H1 (cell line): ENCODE data around the gene LARP1. TPM values are rescaled to one million over a fixed set of nuclear protein-coding genes. Genes with fewer than 3 reads are reported as not detected.

ENCODE experiments used
- CTCF ChIA-PET: fragments of 300-600 bp; sonication (Branson Sonifier 250); formaldehyde crosslinking; loops from one replicate; lab custom pipeline; 2021; ENCODE audit not compliant: partially characterized antibody; lab: Charles Lee
- POLR2A ChIA-PET: fragments of 300-600 bp; sonication (Branson Sonifier 250); formaldehyde crosslinking; loops from one replicate; lab custom pipeline; 2021; ENCODE audit warnings: inconsistent platforms; ENCODE audit not compliant: partially characterized antibody; lab: Charles Lee
- DNase-seq, 2 experiments: peaks; one replicate each; pipeline versions ENCODE4 v3.0.0 to v3.0.0-alpha.2; 2010 to 2022; ENCODE audit warnings: low spot score in 2 of 2, low read depth in 1 of 2, mixed read lengths in 1 of 2
- FAIRE-seq: peaks from 2 replicates; lab custom pipeline; 2011; peaks lifted over from hg19 to GRCh38; lab: Jason Lieb, UNC
- H2AFZ ChIP-seq: 2 replicates; pipeline ENCODE4 v1.8.1; 2012; ENCODE audit warnings: low read length, inconsistent platforms
- H2AK5ac ChIP-seq: 2 replicates; pipeline ENCODE4 v1.6.1; 2013; ENCODE audit warnings: low read depth, low read length
- H2BK120ac ChIP-seq: replicated peaks from 2 replicates; pipeline ENCODE3; 2013; ENCODE audit warnings: low read depth, low read length, inconsistent platforms
- H2BK12ac ChIP-seq: 2 replicates; pipeline ENCODE4 v1.6.1; 2013; ENCODE audit warnings: low read depth, low read length
- H2BK15ac ChIP-seq: 2 replicates; pipeline ENCODE4 v1.6.1; 2013; ENCODE audit warnings: low read length
- H2BK20ac ChIP-seq: 2 replicates; pipeline ENCODE4 v1.6.1; 2013; ENCODE audit warnings: low read length
- H2BK5ac ChIP-seq: 2 replicates; pipeline ENCODE4 v1.6.1; 2013; ENCODE audit warnings: low read depth, low read length
- H3K14ac ChIP-seq: 2 replicates; pipeline ENCODE4 v1.6.1; 2013; ENCODE audit warnings: inconsistent platforms; ENCODE audit not compliant: insufficient read length
- H3K18ac ChIP-seq: 2 replicates; pipeline ENCODE4 v1.6.1; 2013; ENCODE audit warnings: low read length; ENCODE audit errors: extremely low read depth
- H3K23ac ChIP-seq: 2 replicates; pipeline ENCODE4 v1.6.1; 2013; ENCODE audit warnings: inconsistent platforms; ENCODE audit not compliant: insufficient read length
- H3K23me2 ChIP-seq: 2 replicates; pipeline ENCODE4 v1.6.1; 2013; ENCODE audit warnings: low read depth, low read length
- H3K27ac ChIP-seq: 2 replicates; pipeline ENCODE4 v1.6.1; 2011; ENCODE audit warnings: low read depth, low read length, inconsistent platforms
- H3K27me3 ChIP-seq, 4 experiments: replicated peaks in 1 of 4; 1 replicate in 1 of 4; 2 replicates in 3 of 4; pipeline versions ENCODE4 v1.6.1 to v1.8.1; 2011 to 2013; ENCODE audit warnings: low read length in 3 of 4, mild to moderate bottlenecking in 3 of 4, inconsistent platforms in 2 of 4, mixed read lengths in 2 of 4, moderate library complexity in 1 of 4; ENCODE audit not compliant: control insufficient read depth in 3 of 4, insufficient read depth in 3 of 4; ENCODE audit errors: extremely low read depth in 1 of 4
- H3K36me3 ChIP-seq, 4 experiments: 2 replicates each; pipeline versions ENCODE4 v1.6.1 to v1.8.1; 2011 to 2013; ENCODE audit warnings: mild to moderate bottlenecking in 4 of 4, low read length in 3 of 4, moderate library complexity in 2 of 4, control low read depth in 1 of 4, inconsistent platforms in 1 of 4; ENCODE audit not compliant: insufficient read depth in 4 of 4, control insufficient read depth in 2 of 4
- H3K4ac ChIP-seq: replicated peaks from 2 replicates; pipeline ENCODE3; 2013; ENCODE audit warnings: low read length, low read depth, mixed read lengths, inconsistent platforms; ENCODE audit not compliant: insufficient read length
- H3K4me1 ChIP-seq, 4 experiments: replicated peaks in 1 of 4; 1 replicate in 1 of 4; 2 replicates in 3 of 4; pipeline versions ENCODE4 v1.6.1 to v1.8.1; 2011 to 2013; ENCODE audit warnings: low read length in 3 of 4, inconsistent platforms in 2 of 4, mixed read lengths in 1 of 4; ENCODE audit not compliant: insufficient read depth in 4 of 4, control insufficient read depth in 3 of 4
- H3K4me2 ChIP-seq, 2 experiments: 2 replicates each; pipeline versions ENCODE4 v1.6.1 to v1.8.1; 2011 to 2013; ENCODE audit warnings: low read depth in 2 of 2, low read length in 2 of 2, control low read depth in 1 of 2, inconsistent platforms in 1 of 2, mild to moderate bottlenecking in 1 of 2; ENCODE audit not compliant: insufficient read depth in 1 of 2
- H3K4me3 ChIP-seq, 4 experiments: fragments of 200-600, 300-600 bp in 1 of 4; sonication (generic), shearing (Covaris generic), sonication (Bioruptor Twin) in 1 of 4; 2 replicates each; pipeline versions ENCODE4 v1.5.1 to v1.8.1; 2011 to 2016; ENCODE audit warnings: low read length in 4 of 4, low read depth in 3 of 4, control low read depth in 2 of 4, inconsistent platforms in 2 of 4, mild to moderate bottlenecking in 2 of 4, mixed read lengths in 1 of 4, moderate library complexity in 1 of 4; ENCODE audit not compliant: insufficient read depth in 2 of 4; ENCODE audit errors: extremely low read depth in 1 of 4
- H3K56ac ChIP-seq: replicated peaks from 2 replicates; pipeline ENCODE3; 2013; ENCODE audit warnings: low read depth, mild to moderate bottlenecking, mixed read lengths, low read length, inconsistent platforms; ENCODE audit not compliant: insufficient read length
- H3K79me1 ChIP-seq: 2 replicates; pipeline ENCODE4 v1.6.1; 2013; ENCODE audit warnings: low read depth, low read length, control low read depth
- H3K79me2 ChIP-seq, 2 experiments: 2 replicates each; pipeline versions ENCODE4 v1.6.1 to v1.8.1; 2012 to 2013; ENCODE audit warnings: low read length in 2 of 2, mild to moderate bottlenecking in 2 of 2, inconsistent platforms in 1 of 2; ENCODE audit not compliant: insufficient read depth in 2 of 2, control insufficient read depth in 1 of 2
- H3K9ac ChIP-seq, 4 experiments: replicated peaks in 1 of 4; 1 replicate in 1 of 4; 2 replicates in 3 of 4; pipeline versions ENCODE4 v1.6.1 to v1.8.1; 2011 to 2013; ENCODE audit warnings: low read depth in 3 of 4, low read length in 3 of 4, control low read depth in 2 of 4, mild to moderate bottlenecking in 2 of 4, moderate library complexity in 2 of 4, inconsistent platforms in 1 of 4; ENCODE audit errors: extremely low read depth in 1 of 4
- H3K9me3 ChIP-seq, 2 experiments: 2 replicates each; pipeline versions ENCODE4 v1.6.1 to v1.8.1; 2012 to 2013; ENCODE audit warnings: mild to moderate bottlenecking in 2 of 2, moderate library complexity in 2 of 2, control low read depth in 1 of 2, inconsistent platforms in 1 of 2, low read depth in 1 of 2, low read length in 1 of 2, mixed read lengths in 1 of 2; ENCODE audit not compliant: insufficient read depth in 2 of 2
- H4K20me1 ChIP-seq, 2 experiments: replicated peaks in 1 of 2; 2 replicates each; pipeline versions ENCODE3 to v1.8.1; 2011 to 2013; ENCODE audit warnings: inconsistent platforms in 2 of 2, low read length in 2 of 2, mild to moderate bottlenecking in 1 of 2; ENCODE audit not compliant: insufficient read depth in 2 of 2, control insufficient read depth in 1 of 2
- H4K5ac ChIP-seq: 2 replicates; pipeline ENCODE4 v1.6.1; 2013; ENCODE audit warnings: low read length, low read depth, mixed read lengths, inconsistent platforms; ENCODE audit not compliant: insufficient read length
- H4K8ac ChIP-seq: 2 replicates; pipeline ENCODE4 v1.8.0; 2013; ENCODE audit warnings: mild to moderate bottlenecking, moderate library complexity, low read length, inconsistent platforms; ENCODE audit not compliant: insufficient read depth; ENCODE audit errors: extremely low read depth
- H4K91ac ChIP-seq: replicated peaks from 2 replicates; pipeline ENCODE3; 2013; ENCODE audit warnings: low read length, mixed read lengths, inconsistent platforms; ENCODE audit not compliant: insufficient read length
- BCL11A ChIP-seq, 2 experiments: IDR thresholded peaks; one replicate each; pipeline ENCODE4 v1.6.1; 2011; ENCODE audit warnings: low read depth in 2 of 2, low read length in 2 of 2, mild to moderate bottlenecking in 2 of 2
- BRCA1 ChIP-seq: IDR thresholded peaks from 2 replicates; pipeline ENCODE4 v1.6.1; 2012; ENCODE audit warnings: low read depth, low read length, improper control_type of control experiment
- CBX5 ChIP-seq: fragments of 300-800, 300-1000 bp; sonication (generic); IDR thresholded peaks from 2 replicates; pipeline ENCODE4 v1.7.1; 2016; ENCODE audit warnings: antibody characterized with exemption, low read length, low read depth
- CHD2 ChIP-seq: IDR thresholded peaks from 2 replicates; pipeline ENCODE4 v1.6.1; 2012; ENCODE audit warnings: low read length, improper control_type of control experiment
- NRF1 ChIP-seq: IDR thresholded peaks from 2 replicates; pipeline ENCODE4 v1.6.1; 2011; ENCODE audit warnings: mild to moderate bottlenecking, low read depth, low read length, improper control_type of control experiment
- PHF8 ChIP-seq: fragments of 200-600 bp; sonication (generic); conservative IDR thresholded peaks from 2 replicates; pipeline ENCODE4 v1.7.1; 2012; ENCODE audit warnings: low read depth, mild to moderate bottlenecking, inconsistent platforms, low read length, moderate library complexity
- RBBP5 ChIP-seq: IDR thresholded peaks from 2 replicates; pipeline ENCODE4 v1.7.1; 2012; ENCODE audit warnings: low read depth, mild to moderate bottlenecking, inconsistent platforms, low read length, moderate library complexity, borderline replicate concordance
- RXRA ChIP-seq: IDR thresholded peaks from 2 replicates; pipeline ENCODE4 v1.6.1; 2011; ENCODE audit warnings: low read depth, mild to moderate bottlenecking, low read length, moderate library complexity; ENCODE audit not compliant: insufficient read depth
- SP2 ChIP-seq: IDR thresholded peaks from 2 replicates; pipeline ENCODE4 v1.6.1; 2012; ENCODE audit warnings: mild to moderate bottlenecking, low read length, inconsistent platforms
- TAF1 ChIP-seq: IDR thresholded peaks from 2 replicates; pipeline ENCODE4 v1.6.1; 2011; ENCODE audit warnings: mild to moderate bottlenecking, low read depth, low read length
- TAF7 ChIP-seq: optimal IDR thresholded peaks from 2 replicates; pipeline ENCODE3; 2011; ENCODE audit warnings: low read depth, mild to moderate bottlenecking, inconsistent platforms, low read length, moderate library complexity, borderline replicate concordance
- TBP ChIP-seq: IDR thresholded peaks from 2 replicates; pipeline ENCODE4 v1.6.1; 2011; ENCODE audit warnings: low read depth, low read length, improper control_type of control experiment
- TEAD4 ChIP-seq: IDR thresholded peaks from 2 replicates; pipeline ENCODE4 v1.6.1; 2012; ENCODE audit warnings: low read depth, low read length, inconsistent platforms, mixed read lengths
- ZNF274 ChIP-seq: IDR thresholded peaks from 2 replicates; pipeline ENCODE4 v1.7.0; 2012; ENCODE audit warnings: low read length, borderline replicate concordance; ENCODE audit errors: extremely low read depth
- WGBS, 2 experiments: shearing (Covaris generic) in 1 of 2; methylation state at CpG; one replicate each; pipeline versions ENCODE4 v1.1.6 to v1.1.7; 2013 to 2015; ENCODE audit warnings: low lambda C conversion rate in 2 of 2, mixed read lengths in 2 of 2, inconsistent platforms in 1 of 2, low coverage in 1 of 2, missing lambda C conversion rate in 1 of 2; ENCODE audit not compliant: insufficient replicate concordance in 2 of 2, insufficient coverage in 1 of 2, insufficient read length in 1 of 2; ENCODE audit errors: extremely low coverage in 1 of 2, missing lambda C conversion rate in 1 of 2; 5-methylcytosine and 5-hydroxymethylcytosine counted together
- polyA plus RNA-seq, 7 experiments: library from polyadenylated mRNA; depleted of rRNA in 3 of 7; stranded (reverse) in 5 of 7; unstranded in 2 of 7; fragments of >200 nt in 5 of 7; fragments of 200-250 nt in 2 of 7; gene quantifications; 1 replicate in 5 of 7; 2 replicates in 1 of 7; 4 replicates in 1 of 7; pipeline versions ENCODE4 v1.2.1 to v1.2.3, GENCODE V29; 2011 to 2013; ENCODE audit warnings: missing spikeins in 2 of 7, mixed read lengths in 2 of 7
- total RNA-seq: library from RNA; stranded (reverse); fragmentation: NEBNext Ultra II Directional; extraction: Animal tissue kit (Norgen Biotek cat#: 25700); gene quantifications from 2 replicates; pipeline ENCODE4 v1.2.1, GENCODE V29; 2021
- TF ChIP-seq, protein P1 (sequence below): IDR thresholded peaks from 2 replicates; pipeline ENCODE4 v1.6.1; 2011; ENCODE audit warnings: low read depth, mild to moderate bottlenecking, low read length; ENCODE audit not compliant: insufficient read depth

The LARP1 gene
- total and polyA plus RNA-seq, 2 of the 8 experiments (the other 6 are each of a cell fraction or from before 2014, with no cell fraction given): 106 to 422 TPM

DNA sequence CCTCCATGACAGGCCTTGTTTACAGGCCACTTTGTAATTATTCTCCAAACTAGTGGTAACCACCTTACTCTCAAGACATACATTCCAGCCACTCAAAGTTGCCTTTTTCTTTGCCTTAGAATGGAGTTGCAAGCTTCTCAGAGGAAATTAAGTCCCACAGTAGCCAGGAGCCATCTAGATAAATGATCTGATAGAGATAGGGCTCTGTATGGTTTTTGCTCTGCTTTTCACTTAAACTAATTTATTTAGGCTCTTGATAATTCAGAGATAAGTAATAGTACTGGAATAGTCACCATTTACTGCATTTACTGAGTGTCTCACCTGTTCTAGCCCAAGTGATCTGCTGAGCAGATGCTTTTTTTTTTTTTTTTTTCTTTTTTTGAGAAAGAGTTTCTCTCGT lies 7.5 kb downstream of the LARP1 start:
- Histone ChIP-seq H3K23ac (no peak overlapping the region), H3K4me3 (no peak overlapping the region), H3K14ac (no peak overlapping the region), H3K18ac (no peak overlapping the region), H2AK5ac (no peak overlapping the region), H2AFZ (no peak overlapping the region), H3K79me2 (peaks cover 96 to 99% of the 10 kb centered on the region in 2 experiments), H3K4me1 (peaks cover 26 to 42% (median 35%) of the 10 kb centered on the region in 4 experiments), H2BK20ac (no peak overlapping the region), H3K56ac (no peak overlapping the region), H4K91ac (no peak overlapping the region), H4K20me1 (peaks cover 59 to 66% of the 10 kb centered on the region in 2 experiments), H4K8ac (no peak overlapping the region), H3K9me3 (no peaks in the 10 kb centered on the region), H3K4ac (no peak overlapping the region), H3K4me2 (no peak overlapping the region), H3K79me1 (peaks cover 17% of the 10 kb centered on the region), H3K36me3 (no peaks in the 10 kb centered on the region; a peak in 1 of 8 replicates), H3K9ac (no peak overlapping the region), H3K27ac (no peak overlapping the region), H3K23me2 (no peaks in the 10 kb centered on the region; the same call in 1 of the 2 replicates), H4K5ac (no peak overlapping the region), H2BK12ac (no peak overlapping the region), H2BK120ac (no peak overlapping the region), H2BK5ac (no peak overlapping the region), H2BK15ac (no peak overlapping the region), H3K27me3 (no peaks in the 10 kb centered on the region)
- DNase-seq: no peak
- CTCF ChIA-PET: interaction anchor here (0.7 to 1.5 kb wide), 3 partner anchors 22 to 112 kb away, joined by 3 to 5 read pairs (median 3); no protein-coding TSS in a partner anchor
- WGBS, 2 experiments: no CpG with 5 or more reads among the region's 1 CpG
- POLR2A ChIA-PET: interaction anchor here (0.8 to 15.0 kb wide), 2 partner anchors 10 to 20 kb away, joined by 4 to 307 read pairs; no protein-coding TSS in a partner anchor
- no peak for FAIRE-seq
- TF ChIP-seq SP2 (no peak), RXRA (no peak), NRF1 (no peak), ZNF274 (no peak), CHD2 (no peak), TAF7 (no peak), BRCA1 (no peak), TAF1 (no peak), RBBP5 (no peak), TEAD4 (no peak), TBP (no peak), BCL11A (IDR thresholded peaks at IDR 0.05; ENCODE audit: low read depth in 2 of 2, low read length in 2 of 2) (no peak), CBX5 (no peak), PHF8 (no peak)
- TF ChIP-seq, protein P1, sequence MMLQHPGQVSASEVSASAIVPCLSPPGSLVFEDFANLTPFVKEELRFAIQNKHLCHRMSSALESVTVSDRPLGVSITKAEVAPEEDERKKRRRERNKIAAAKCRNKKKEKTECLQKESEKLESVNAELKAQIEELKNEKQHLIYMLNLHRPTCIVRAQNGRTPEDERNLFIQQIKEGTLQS: no peak
